ENCODE measurements around the gene TUBG1. TPM values are rescaled to one million over a fixed set of nuclear protein-coding genes. Genes with fewer than 3 reads are reported as not detected.
A peak's percentile ranks its signal among the peaks of the same experiment; 100 is the strongest.

Gene TUBG1
- polyA plus RNA-seq (2013, experiment 1 of 2) = 89.3 TPM
- polyA plus RNA-seq (2013, experiment 2 of 2) = 88.4 TPM

GRCh38 chr17:42609182-42609813 lies at the start of gene TUBG1, which contains the start of gene RETREG3:
Gene TUBG1 (plus strand): TSS chr17:42609683. CDS start chr17:42609738, 55 bp downstream.
Gene RETREG3 (minus strand): TSS chr17:42609374. CDS start chr17:42609324, 50 bp downstream.
- Histone ChIP-seq H2BK5ac (ENCODE audit: low read length) (peak within 1 kb of the TSS; percentile 93), H3K4ac (ENCODE audit: low read length) (peak within 1 kb of the TSS; percentile 84), H4K91ac (ENCODE audit: low read depth, low read length, poor library complexity) (no peak within 1 kb of the TSS), H2BK15ac (ENCODE audit: low read length) (peak within 1 kb of the TSS; percentile 67), H3K9ac (ENCODE audit: low read depth, low read length, poor library complexity) (peak within 1 kb of the TSS; percentile 97), H3K79me1 (ENCODE audit: low read depth, low read length) (peaks cover 8% of the 10 kb centered on the region), H3K4me2 (ENCODE audit: insufficient read depth, low read length, poor library complexity, severe bottlenecking) (peak within 1 kb of the TSS; percentile 93), H4K8ac (ENCODE audit: low read depth, low read length) (peak within 1 kb of the TSS; percentile 65), H3K18ac (ENCODE audit: low read length) (peak within 1 kb of the TSS; percentile 99), H2BK120ac (ENCODE audit: low read depth, low read length) (peak within 1 kb of the TSS; percentile 61), H3K27me3 (ENCODE audit: control insufficient read depth in 3 of 3, insufficient read depth in 3 of 3, low read depth in 1 of 3, low read length in 3 of 3) (no peaks in the 10 kb centered on the region), H2AK5ac (ENCODE audit: low read depth, low read length) (peak within 1 kb of the TSS; percentile 88), H3K36me3 (replicated peaks in 1 of 2; ENCODE audit: control insufficient read depth in 2 of 2, insufficient read depth in 2 of 2, low read length in 2 of 2) (peaks cover 20 to 42% of the 10 kb centered on the region in 2 donors), H3K23ac (ENCODE audit: low read depth, low read length, poor library complexity) (peak within 1 kb of the TSS; percentile 98), H3K4me1 (ENCODE audit: control insufficient read depth in 2 of 2, insufficient read depth in 1 of 2, low read depth in 1 of 2, low read length in 2 of 2) (peaks cover 7 to 11% of the 10 kb centered on the region in 2 donors), H3K14ac (ENCODE audit: low read length) (peak within 1 kb of the TSS; percentile 94), H3K27ac (replicated peaks; ENCODE audit: low read length) (peak within 1 kb of the TSS; percentile 77), H3K9me3 (replicated peaks in 1 of 2; ENCODE audit: control insufficient read depth in 2 of 2, insufficient read depth in 1 of 2, low read depth in 1 of 2, low read length in 2 of 2) (no peaks in the 10 kb centered on the region), H2BK12ac (ENCODE audit: low read length) (peak within 1 kb of the TSS; percentile 41), H2AFZ (ENCODE audit: low read length) (peak within 1 kb of the TSS; percentile 94), H3K4me3 (ENCODE audit: low read length in 2 of 2) (peak within 1 kb of the TSS; percentile 85 to 98)
- WGBS, 2 donors (ENCODE audit: extremely low coverage in 2 of 2, insufficient read length in 2 of 2, insufficient replicate concordance in 1 of 2) = no CpG with 5 or more reads among the region's 66 CpGs
- peak; percentile 100 for DNase-seq (ENCODE audit: low spot score)

DNA sequence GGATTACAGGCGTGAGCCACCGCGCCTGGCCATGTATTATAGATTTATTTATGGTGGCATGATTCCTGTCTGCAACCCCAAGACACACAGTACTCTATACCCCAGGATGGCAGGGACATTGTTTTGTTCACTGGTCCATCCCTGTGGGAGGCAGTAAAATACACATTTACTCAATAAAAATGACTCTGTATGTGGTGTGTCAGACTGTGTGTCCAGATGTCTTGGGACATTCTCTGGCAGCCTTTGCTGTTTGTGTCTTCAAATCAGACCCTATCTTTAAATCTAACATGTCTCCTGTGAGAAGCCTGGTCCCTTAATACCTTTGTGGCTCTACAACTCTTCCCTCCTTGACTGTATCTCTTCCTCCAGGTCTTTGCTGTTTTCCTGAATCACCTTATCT lies 49.2 kb upstream of the TUBG1 start:
- WGBS, 2 donors (ENCODE audit: extremely low coverage in 2 of 2, insufficient read length in 2 of 2, insufficient replicate concordance in 1 of 2) = no CpG with 5 or more reads among the region's 3 CpGs
- H3K9me3 ChIP-seq (replicated peaks in 1 of 2; ENCODE audit: control insufficient read depth in 2 of 2, insufficient read depth in 1 of 2, low read depth in 1 of 2, low read length in 2 of 2) = no peaks in the 10 kb centered on the region

DNA sequence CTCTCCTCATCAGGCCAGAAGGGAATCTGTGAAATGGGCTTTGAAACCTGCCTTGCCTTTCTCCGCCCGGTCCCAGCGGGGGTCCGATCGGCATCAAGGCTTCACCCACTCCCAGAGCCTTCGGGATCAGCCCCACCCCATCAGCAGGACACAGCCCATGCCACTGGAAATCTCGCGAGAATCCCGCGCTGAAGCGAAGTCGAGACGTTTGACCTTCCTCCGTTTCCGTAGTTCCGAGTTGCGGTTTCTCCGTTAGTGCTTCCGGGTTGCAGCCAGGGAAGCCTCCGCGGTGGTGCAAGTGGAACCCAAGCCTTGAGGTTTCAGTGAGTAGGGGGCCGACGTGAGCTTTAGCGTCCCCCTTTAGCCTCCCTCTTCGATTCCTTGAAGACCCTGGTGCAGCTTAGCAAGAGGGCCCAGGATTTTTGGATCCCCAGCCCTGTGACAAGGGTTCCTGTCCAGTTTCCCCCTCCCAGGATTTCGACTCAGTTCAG lies 47.5 kb upstream of the TUBG1 start, which contains the start of gene COASY:
Gene COASY (plus strand): TSS at position 252 of the 491 bp plus-strand sequence. CDS start 475 bp downstream, outside the sequence.
- Histone ChIP-seq H3K4me3 (ENCODE audit: low read length in 2 of 2) (peak within 1 kb of the TSS; percentile 66 to 92), H4K91ac (ENCODE audit: low read depth, low read length, poor library complexity) (no peak within 1 kb of the TSS), H3K4ac (ENCODE audit: low read length) (no peak within 1 kb of the TSS), H3K9me3 (replicated peaks in 1 of 2; ENCODE audit: control insufficient read depth in 2 of 2, insufficient read depth in 1 of 2, low read depth in 1 of 2, low read length in 2 of 2) (no peaks in the 10 kb centered on the region), H3K23ac (ENCODE audit: low read depth, low read length, poor library complexity) (peak within 1 kb of the TSS; percentile 57), H3K14ac (ENCODE audit: low read length) (no peak within 1 kb of the TSS), H2BK120ac (ENCODE audit: low read depth, low read length) (no peak within 1 kb of the TSS), H2BK12ac (ENCODE audit: low read length) (no peak within 1 kb of the TSS), H3K27me3 (ENCODE audit: control insufficient read depth in 3 of 3, insufficient read depth in 3 of 3, low read depth in 1 of 3, low read length in 3 of 3) (no peaks in the 10 kb centered on the region), H3K4me1 (ENCODE audit: control insufficient read depth in 2 of 2, insufficient read depth in 1 of 2, low read depth in 1 of 2, low read length in 2 of 2) (peaks cover 11 to 14% of the 10 kb centered on the region in 2 donors), H3K9ac (ENCODE audit: low read depth, low read length, poor library complexity) (peak within 1 kb of the TSS; percentile 94), H3K27ac (replicated peaks; ENCODE audit: low read length) (peak within 1 kb of the TSS; percentile 64), H3K4me2 (ENCODE audit: insufficient read depth, low read length, poor library complexity, severe bottlenecking) (peak within 1 kb of the TSS; percentile 94), H4K8ac (ENCODE audit: low read depth, low read length) (peak within 1 kb of the TSS; percentile 17), H2BK5ac (ENCODE audit: low read length) (peak within 1 kb of the TSS; percentile 58), H2AK5ac (ENCODE audit: low read depth, low read length) (peak within 1 kb of the TSS; percentile 41), H3K18ac (ENCODE audit: low read length) (peak within 1 kb of the TSS; percentile 91), H3K79me1 (ENCODE audit: low read depth, low read length) (peaks cover 12% of the 10 kb centered on the region), H3K36me3 (replicated peaks in 1 of 2; ENCODE audit: control insufficient read depth in 2 of 2, insufficient read depth in 2 of 2, low read length in 2 of 2) (peaks cover 21 to 34% of the 10 kb centered on the region in 2 donors), H2BK15ac (ENCODE audit: low read length) (peak within 1 kb of the TSS; percentile 19), H2AFZ (ENCODE audit: low read length) (peak within 1 kb of the TSS; percentile 85)
- DNase-seq (ENCODE audit: low spot score) = peak; percentile 92
- no CpG with 5 or more reads among the region's 26 CpGs for WGBS, 2 donors (ENCODE audit: extremely low coverage in 2 of 2, insufficient read length in 2 of 2, insufficient replicate concordance in 1 of 2)

More for the DNA sequence above, 49.2 kb upstream of the TUBG1 start:
- H3K23ac ChIP-seq (ENCODE audit: low read depth, low read length, poor library complexity) = no peak overlapping the region
- H4K8ac ChIP-seq (ENCODE audit: low read depth, low read length) = no peak overlapping the region
- no peak overlapping the region for H2BK120ac ChIP-seq (ENCODE audit: low read depth, low read length)
- H4K91ac ChIP-seq (ENCODE audit: low read depth, low read length, poor library complexity) = no peak overlapping the region
- H3K4me2 ChIP-seq (ENCODE audit: insufficient read depth, low read length, poor library complexity, severe bottlenecking) = no peak overlapping the region
- no peak overlapping the region for H2BK15ac ChIP-seq (ENCODE audit: low read length)
- no peak for DNase-seq (ENCODE audit: low spot score)
- H3K9ac ChIP-seq (ENCODE audit: low read depth, low read length, poor library complexity) = no peak overlapping the region
- no peak overlapping the region for H2BK5ac ChIP-seq (ENCODE audit: low read length)
- no peak overlapping the region for H3K27ac ChIP-seq (replicated peaks; ENCODE audit: low read length)
- peaks cover 10% of the 10 kb centered on the region for H3K79me1 ChIP-seq (ENCODE audit: low read depth, low read length)
- H3K4me3 ChIP-seq (ENCODE audit: low read length in 2 of 2) = no peak overlapping the region
- no peak overlapping the region for H2AK5ac ChIP-seq (ENCODE audit: low read depth, low read length)
- peaks cover 11 to 22% of the 10 kb centered on the region in 2 donors for H3K36me3 ChIP-seq (replicated peaks in 1 of 2; ENCODE audit: control insufficient read depth in 2 of 2, insufficient read depth in 2 of 2, low read length in 2 of 2)
- H2AFZ ChIP-seq (ENCODE audit: low read length) = no peak overlapping the region
- no peak overlapping the region for H3K18ac ChIP-seq (ENCODE audit: low read length)
- no peak overlapping the region for H2BK12ac ChIP-seq (ENCODE audit: low read length)
- H3K27me3 ChIP-seq (ENCODE audit: control insufficient read depth in 3 of 3, insufficient read depth in 3 of 3, low read depth in 1 of 3, low read length in 3 of 3) = no peaks in the 10 kb centered on the region
- H3K4me1 ChIP-seq (ENCODE audit: control insufficient read depth in 2 of 2, insufficient read depth in 1 of 2, low read depth in 1 of 2, low read length in 2 of 2) = peaks cover 9 to 14% of the 10 kb centered on the region in 2 donors
- H3K4ac ChIP-seq (ENCODE audit: low read length) = no peak overlapping the region
- no peak overlapping the region for H3K14ac ChIP-seq (ENCODE audit: low read length)

Data from neuronal stem cell (in vitro differentiated cells).